ENCODE measurements around the gene MYO7B.

- TF ChIP-seq CTCF (IDR thresholded peaks at IDR 0.05) (no peak), POLR2A (IDR thresholded peaks at IDR 0.05) (no peak)
These were observed 112.8 kb downstream of the MYO7B start for GRCh38 chr2:127648321-127648720.

Measured in thyroid gland (tissue), 4 donors.